AG09309 (cell line): ENCODE data around the gene MMP17.

ENCODE experiments used
- DNase-seq: peaks from one replicate; pipeline ENCODE4 v3.0.0-alpha.2; 2010; ENCODE audit warnings: low read depth
- H3K4me3 ChIP-seq: 2 replicates; pipeline ENCODE4 v1.5.1; 2011; ENCODE audit warnings: mild to moderate bottlenecking, low read depth, low read length, moderate library complexity; ENCODE audit not compliant: control insufficient read depth
- CTCF ChIP-seq: IDR thresholded peaks from 2 replicates; pipeline ENCODE4 v1.5.1; 2011; ENCODE audit warnings: mild to moderate bottlenecking, low read depth, low read length, inconsistent platforms; ENCODE audit not compliant: insufficient read depth, control insufficient read depth; ENCODE audit errors: missing control alignments

MMP17 gene

DNA sequence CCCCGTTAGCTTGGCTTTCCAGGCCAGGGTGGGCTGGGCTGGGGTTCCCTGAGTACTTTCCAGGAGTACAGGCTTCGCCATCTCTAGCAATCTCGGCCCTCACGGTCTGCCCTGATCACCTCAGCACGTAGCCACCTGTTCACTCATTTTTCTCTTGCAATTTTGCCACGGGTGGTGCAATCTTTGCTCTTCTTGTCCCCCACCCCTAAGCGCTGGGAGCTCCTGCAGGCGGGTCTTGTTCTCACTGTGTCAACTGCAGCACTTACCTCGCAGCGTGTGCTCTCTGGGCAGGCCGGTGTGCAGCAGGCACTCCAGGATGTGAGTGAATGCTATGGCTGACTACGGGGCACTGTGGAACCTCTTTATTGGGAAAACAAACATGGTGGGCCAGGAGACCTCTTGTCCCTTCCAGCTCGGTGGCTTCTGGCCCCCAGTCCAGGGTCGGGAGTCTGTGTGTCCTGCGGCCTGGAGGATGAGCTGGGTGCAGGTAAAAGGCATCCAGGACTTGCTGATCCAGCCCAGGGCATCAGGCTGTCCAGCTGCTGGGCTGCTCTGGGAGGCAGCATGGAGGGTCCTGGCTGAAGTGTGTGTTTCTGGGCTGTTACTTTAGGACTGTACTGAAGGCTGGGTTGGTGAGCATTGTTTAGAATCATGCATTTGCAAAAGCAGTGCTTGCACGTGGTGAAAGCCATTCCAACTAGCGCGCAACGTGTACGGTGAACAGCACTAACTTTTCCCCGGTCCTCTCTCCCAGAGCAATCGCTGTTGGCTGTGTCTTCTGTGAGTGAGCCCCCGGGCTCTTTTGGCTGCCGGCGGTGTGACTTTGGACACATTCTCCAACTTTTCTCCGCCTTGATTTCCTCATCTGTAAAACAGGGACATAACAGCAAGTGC is 64.8 kb downstream of the MMP17 start:
- no peak overlapping the region for H3K4me3 ChIP-seq
- no peak for TF ChIP-seq CTCF
- no peak for DNase-seq

- TF ChIP-seq CTCF: no peak
- peak overlapping the region; percentile 17 for H3K4me3 ChIP-seq
- DNase-seq: no peak
Measured at GRCh38 chr12:131893605-131894312, 65.6 kb downstream of the MMP17 start.

GRCh38 chr12:131894313-131894860 is 66.2 kb downstream of the MMP17 start, which contains the start of gene ULK1:
Gene ULK1 (plus strand): TSS chr12:131894622. CDS start chr12:131895002, 380 bp downstream.
- DNase-seq: no peak
- H3K4me3 ChIP-seq: peak within 1 kb of the TSS; percentile 93
- TF ChIP-seq CTCF: no peak

DNA sequence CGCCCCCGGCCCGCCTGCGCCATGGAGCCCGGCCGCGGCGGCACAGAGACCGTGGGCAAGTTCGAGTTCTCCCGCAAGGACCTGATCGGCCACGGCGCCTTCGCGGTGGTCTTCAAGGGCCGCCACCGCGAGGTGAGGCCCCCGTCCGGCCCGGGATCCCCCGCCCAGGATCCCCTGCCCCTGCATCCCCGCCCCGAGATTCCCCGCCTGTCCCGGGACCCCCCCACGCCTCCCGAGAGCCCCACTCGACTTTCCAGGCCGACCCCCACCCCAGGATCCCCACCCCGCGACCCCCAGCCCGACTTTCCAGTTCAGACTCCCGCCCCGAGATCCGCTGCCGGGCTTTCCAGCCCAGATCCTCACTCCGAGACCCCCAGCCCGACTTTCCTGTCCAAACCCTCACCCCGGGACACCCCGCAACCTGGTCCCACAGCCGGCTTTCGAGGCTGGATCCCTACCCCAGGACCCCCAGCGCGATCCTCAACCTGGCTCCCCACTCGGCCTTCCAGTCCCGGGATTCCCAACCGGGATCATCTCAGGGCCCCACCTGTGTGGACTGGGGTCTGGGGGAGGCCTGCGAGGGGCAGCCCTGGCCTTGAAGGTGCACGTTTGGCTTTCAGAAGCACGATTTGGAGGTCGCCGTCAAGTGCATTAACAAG is 66.9 kb downstream of the MMP17 start:
- no peak for TF ChIP-seq CTCF
- H3K4me3 ChIP-seq: peak overlapping the region; percentile 93
- DNase-seq: no peak

- no peak for DNase-seq
- peak overlapping the region; percentile 93 for H3K4me3 ChIP-seq
- TF ChIP-seq CTCF: no peak
Measured at GRCh38 chr12:131895640-131896079, 67.5 kb downstream of the MMP17 start.
